Osteocyte (in vitro differentiated cells): ENCODE data around the gene OR11A1. TPM values are rescaled to one million over a fixed set of nuclear protein-coding genes. Genes with fewer than 3 reads are reported as not detected.
"Not testable (repeated sequence)": the region's sequence is repeated elsewhere in the genome, so short reads cannot be mapped to it uniquely, and the experiment has no call there.

Experiments
- DNase-seq: peaks from one replicate; pipeline ENCODE4 v3.0.0; 2021; ENCODE audit warnings: mixed read lengths; ENCODE audit not compliant: unreplicated experiment; ENCODE audit errors: extremely low spot score
- H3K27ac Mint-ChIP-seq: one replicate; pipeline ENCODE4 v1.8.0; 2021; ENCODE audit warnings: mild to moderate bottlenecking, mixed read lengths; ENCODE audit not compliant: unreplicated experiment
- H3K27me3 Mint-ChIP-seq: one replicate; pipeline ENCODE4 v1.8.0; 2021; ENCODE audit warnings: mixed read lengths; ENCODE audit not compliant: unreplicated experiment
- H3K36me3 Mint-ChIP-seq: one replicate; pipeline ENCODE4 v1.8.0; 2021; ENCODE audit warnings: mixed read lengths; ENCODE audit not compliant: unreplicated experiment
- H3K4me1 Mint-ChIP-seq: one replicate; pipeline ENCODE4 v1.8.0; 2021; ENCODE audit warnings: mixed read lengths; ENCODE audit not compliant: unreplicated experiment
- H3K4me3 Mint-ChIP-seq: one replicate; pipeline ENCODE4 v1.8.0; 2021; ENCODE audit warnings: mild to moderate bottlenecking, moderate library complexity, mixed read lengths; ENCODE audit not compliant: unreplicated experiment
- H3K9me3 Mint-ChIP-seq: one replicate; pipeline ENCODE4 v1.8.0; 2021; ENCODE audit warnings: mixed read lengths; ENCODE audit not compliant: unreplicated experiment
- total RNA-seq: library from RNA; stranded (reverse); gene quantifications from 2 replicates; pipeline ENCODE4 v1.2.1, GENCODE V29; 2021
- TF ChIP-seq, protein P1 (sequence below): fragments of 200-600 bp; sonication (generic); IDR thresholded peaks from 2 replicates; pipeline ENCODE4 v1.5.0; 2021; ENCODE audit warnings: antibody characterized with exemption, mild to moderate bottlenecking, moderate library complexity

OR11A1 gene
- total RNA-seq, 1 donor from 2014 or later, result not detected

DNA sequence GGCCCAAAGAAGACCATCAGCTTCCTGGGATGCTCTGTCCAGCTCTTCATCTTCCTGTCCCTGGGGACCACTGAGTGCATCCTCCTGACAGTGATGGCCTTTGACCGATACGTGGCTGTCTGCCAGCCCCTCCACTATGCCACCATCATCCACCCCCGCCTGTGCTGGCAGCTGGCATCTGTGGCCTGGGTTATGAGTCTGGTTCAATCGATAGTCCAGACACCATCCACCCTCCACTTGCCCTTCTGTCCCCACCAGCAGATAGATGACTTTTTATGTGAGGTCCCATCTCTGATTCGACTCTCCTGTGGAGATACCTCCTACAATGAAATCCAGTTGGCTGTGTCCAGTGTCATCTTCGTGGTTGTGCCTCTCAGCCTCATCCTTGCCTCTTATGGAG is 5.2 kb upstream of the OR11A1 start:
- Mint-ChIP-seq H3K27ac (no peak overlapping the region), H3K4me1 (no peaks in the 10 kb centered on the region), H3K4me3 (no peak overlapping the region), H3K36me3 (no peaks in the 10 kb centered on the region), H3K27me3 (no peaks in the 10 kb centered on the region), H3K9me3 (no peaks in the 10 kb centered on the region)
- TF ChIP-seq, protein P1, sequence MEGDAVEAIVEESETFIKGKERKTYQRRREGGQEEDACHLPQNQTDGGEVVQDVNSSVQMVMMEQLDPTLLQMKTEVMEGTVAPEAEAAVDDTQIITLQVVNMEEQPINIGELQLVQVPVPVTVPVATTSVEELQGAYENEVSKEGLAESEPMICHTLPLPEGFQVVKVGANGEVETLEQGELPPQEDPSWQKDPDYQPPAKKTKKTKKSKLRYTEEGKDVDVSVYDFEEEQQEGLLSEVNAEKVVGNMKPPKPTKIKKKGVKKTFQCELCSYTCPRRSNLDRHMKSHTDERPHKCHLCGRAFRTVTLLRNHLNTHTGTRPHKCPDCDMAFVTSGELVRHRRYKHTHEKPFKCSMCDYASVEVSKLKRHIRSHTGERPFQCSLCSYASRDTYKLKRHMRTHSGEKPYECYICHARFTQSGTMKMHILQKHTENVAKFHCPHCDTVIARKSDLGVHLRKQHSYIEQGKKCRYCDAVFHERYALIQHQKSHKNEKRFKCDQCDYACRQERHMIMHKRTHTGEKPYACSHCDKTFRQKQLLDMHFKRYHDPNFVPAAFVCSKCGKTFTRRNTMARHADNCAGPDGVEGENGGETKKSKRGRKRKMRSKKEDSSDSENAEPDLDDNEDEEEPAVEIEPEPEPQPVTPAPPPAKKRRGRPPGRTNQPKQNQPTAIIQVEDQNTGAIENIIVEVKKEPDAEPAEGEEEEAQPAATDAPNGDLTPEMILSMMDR, result no peak
- DNase-seq, result no peak

DNA sequence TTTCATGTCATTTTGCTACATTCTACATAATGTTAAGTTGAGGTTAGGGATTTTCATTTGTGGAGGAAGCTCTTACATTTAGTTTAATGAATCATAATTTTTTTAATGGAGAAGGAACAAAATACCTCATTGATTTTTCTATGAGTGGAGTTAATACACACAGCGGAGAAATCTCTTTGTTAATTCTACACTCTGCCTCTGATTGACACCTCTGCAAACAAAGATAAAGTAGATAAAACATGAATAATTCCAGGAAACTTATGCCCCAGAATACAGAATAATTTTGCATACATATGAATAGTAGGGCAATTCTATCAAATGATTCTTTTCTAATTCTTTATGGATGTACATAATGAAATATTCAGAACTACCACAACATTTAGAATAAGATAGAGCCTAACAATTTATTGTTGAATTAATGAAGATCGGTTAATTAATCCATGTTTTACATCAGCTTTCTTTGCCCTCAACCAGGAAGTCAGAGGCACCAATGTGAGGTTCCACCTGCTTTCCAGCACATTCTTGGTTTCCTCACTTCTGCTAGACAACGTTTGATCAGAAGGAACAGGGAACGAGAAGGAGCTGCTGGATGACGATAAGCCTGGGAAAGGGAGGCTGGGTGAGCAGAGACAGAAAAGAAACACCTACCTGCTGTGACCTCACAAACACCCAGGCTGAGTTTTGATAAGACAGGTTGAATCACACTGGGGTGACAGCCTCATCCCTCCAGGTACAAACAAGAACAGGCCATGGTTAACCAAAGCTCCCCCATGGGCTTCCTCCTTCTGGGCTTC is 4.3 kb upstream of the OR11A1 start:
- Mint-ChIP-seq H3K27me3 (no peaks in the 10 kb centered on the region), H3K4me1 (no peaks in the 10 kb centered on the region), H3K4me3 (no peak overlapping the region), H3K27ac (no peak overlapping the region), H3K9me3 (no peaks in the 10 kb centered on the region), H3K36me3 (no peaks in the 10 kb centered on the region)
- TF ChIP-seq, protein P1, result no peak
- no peak for DNase-seq

DNA sequence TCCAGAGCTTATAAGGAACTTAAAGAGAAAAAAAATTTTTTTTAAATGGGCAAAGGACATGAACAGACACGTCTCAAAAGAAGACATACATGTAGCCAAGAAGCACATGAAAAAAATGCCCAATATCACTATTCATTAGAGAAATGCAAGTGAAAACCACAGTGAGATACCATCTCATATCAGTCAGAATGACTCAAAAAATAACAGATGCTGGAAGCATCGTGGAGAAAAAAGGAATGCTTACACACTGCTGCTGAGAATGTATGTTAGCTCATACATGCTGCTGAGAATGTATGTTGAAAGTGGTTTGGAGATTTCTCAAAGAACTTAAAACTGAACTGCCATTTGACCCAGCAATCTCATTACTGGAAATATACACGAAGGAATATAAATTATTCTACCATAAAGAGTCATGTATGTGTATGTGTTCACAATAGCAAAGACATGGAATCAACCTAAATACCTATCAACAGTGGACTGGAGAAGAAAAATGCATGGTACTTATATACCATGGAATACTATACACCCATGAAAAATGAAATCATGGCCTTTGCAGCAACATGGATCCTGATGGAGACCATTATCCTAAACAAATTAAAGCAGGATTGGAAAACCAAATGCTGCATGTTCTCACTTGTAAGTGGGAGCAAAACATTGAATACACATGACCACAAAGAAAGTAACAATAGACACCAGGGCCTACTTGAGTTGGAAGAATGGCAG is 5.2 kb downstream of the OR11A1 start:
- peaks cover 10% of the 10 kb centered on the region for H3K9me3 Mint-ChIP-seq
- H3K4me3 Mint-ChIP-seq, result no peak overlapping the region
- TF ChIP-seq, protein P1, result no peak
- DNase-seq, result no peak
- no peaks in the 10 kb centered on the region for H3K4me1 Mint-ChIP-seq
- H3K27ac Mint-ChIP-seq, result no peak overlapping the region
- no peaks in the 10 kb centered on the region for H3K27me3 Mint-ChIP-seq
- H3K36me3 Mint-ChIP-seq, result no peaks in the 10 kb centered on the region

DNA sequence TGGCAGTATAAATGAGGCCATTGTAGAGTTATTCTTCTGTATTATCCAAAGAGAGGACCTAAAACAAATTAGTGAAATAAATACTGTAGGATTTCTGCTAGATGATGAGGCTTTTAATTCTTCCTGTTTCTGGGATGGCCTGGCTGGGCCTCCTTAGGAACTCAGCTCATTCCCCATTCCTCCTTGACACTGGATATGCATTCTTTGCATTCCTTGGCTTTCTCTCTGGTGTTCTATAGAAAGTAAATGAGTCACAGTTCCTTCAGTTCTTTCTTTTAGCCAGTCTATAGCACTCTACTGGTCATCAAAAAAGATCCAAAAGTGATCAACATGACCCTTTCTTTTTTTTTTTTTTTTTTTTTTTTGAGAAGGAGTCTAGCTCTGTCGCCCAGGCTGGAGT is 9.2 kb downstream of the OR11A1 start:
- no peaks in the 10 kb centered on the region for H3K27me3 Mint-ChIP-seq
- no peak for DNase-seq
- TF ChIP-seq, protein P1, result no peak
- H3K4me3 Mint-ChIP-seq, result no peak overlapping the region
- peaks cover 18% of the 10 kb centered on the region for H3K9me3 Mint-ChIP-seq
- H3K4me1 Mint-ChIP-seq, result no peaks in the 10 kb centered on the region
- H3K36me3 Mint-ChIP-seq, result no peaks in the 10 kb centered on the region
- no peak overlapping the region for H3K27ac Mint-ChIP-seq

DNA sequence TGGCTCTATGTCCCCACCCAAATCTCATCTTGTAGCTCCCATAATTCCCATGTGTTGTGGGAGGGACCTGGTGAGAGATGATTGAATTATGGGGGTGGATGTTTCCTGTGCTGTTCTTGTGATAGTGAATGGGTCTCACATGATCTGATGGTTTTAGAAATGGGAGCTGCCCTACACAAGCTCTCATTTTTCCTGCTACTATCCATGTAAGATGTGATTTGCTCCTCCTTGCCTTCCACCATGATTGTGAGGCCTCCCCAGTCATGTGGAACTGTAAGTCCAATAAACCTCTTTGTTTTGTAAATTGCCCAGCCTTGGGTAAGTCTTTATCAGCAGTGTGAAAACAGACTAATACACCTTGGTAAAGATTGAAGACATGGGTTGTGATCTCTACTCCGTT is 12.8 kb downstream of the OR11A1 start:
- H3K9me3 Mint-ChIP-seq, H3K27ac Mint-ChIP-seq, H3K36me3 Mint-ChIP-seq, H3K4me3 Mint-ChIP-seq, H3K27me3 Mint-ChIP-seq, DNase-seq, H3K4me1 Mint-ChIP-seq: not testable (repeated sequence)
